GM18507 (cell line): ENCODE data around the gene BCL2L1.
"Not testable (repeated sequence)": the region's sequence is repeated elsewhere in the genome, so short reads cannot be mapped to it uniquely, and the experiment has no call there.

Experiments
- DNase-seq: peaks from one replicate; pipeline ENCODE4 v3.0.0; 2011; ENCODE audit warnings: low read depth; ENCODE audit not compliant: insufficient read length; ENCODE audit errors: extremely low spot score
- FAIRE-seq: peaks from 2 replicates; lab custom pipeline; 2011; peaks lifted over from hg19 to GRCh38; lab: Jason Lieb, UNC

The BCL2L1 gene

GRCh38 chr20:31664696-31665354 is 57.8 kb downstream of the BCL2L1 start:
- no peak for FAIRE-seq
- DNase-seq = no peak

- DNase-seq (no peak), FAIRE-seq (no peak)
Measured at GRCh38 chr20:31663838-31664695, 58.6 kb downstream of the BCL2L1 start.

- DNase-seq (no peak), FAIRE-seq (no peak)
Measured at GRCh38 chr20:31663524-31663837, 59.2 kb downstream of the BCL2L1 start.

GRCh38 chr20:31662372-31662854 is 60.3 kb downstream of the BCL2L1 start:
- DNase-seq (no peak), FAIRE-seq (no peak)

GRCh38 chr20:31661625-31662371 is 60.9 kb downstream of the BCL2L1 start:
- FAIRE-seq = no peak
- DNase-seq = peak; percentile 73

- no peak for FAIRE-seq
- no peak for DNase-seq
Measured at GRCh38 chr20:31654534-31654933, 68.1 kb downstream of the BCL2L1 start.

- DNase-seq (no peak), FAIRE-seq (no peak)
Measured at GRCh38 chr20:31653561-31653960, 69.1 kb downstream of the BCL2L1 start.

- FAIRE-seq = no peak
- DNase-seq = no peak
Measured at GRCh38 chr20:31652917-31653396, 69.7 kb downstream of the BCL2L1 start.

GRCh38 chr20:31648104-31648503 is 74.6 kb downstream of the BCL2L1 start:
- DNase-seq, FAIRE-seq: not testable (repeated sequence)

- no peak for FAIRE-seq
- DNase-seq = no peak
Measured at GRCh38 chr20:31644701-31645100, 78.0 kb downstream of the BCL2L1 start.

- FAIRE-seq = no peak
- DNase-seq = no peak
Measured at GRCh38 chr20:31643522-31643921, 79.1 kb downstream of the BCL2L1 start.

GRCh38 chr20:31642837-31643236 is 79.8 kb downstream of the BCL2L1 start:
- FAIRE-seq (no peak), DNase-seq (no peak)

GRCh38 chr20:31641391-31641790 is 81.3 kb downstream of the BCL2L1 start:
- DNase-seq (no peak), FAIRE-seq (no peak)

- no peak for DNase-seq
- no peak for FAIRE-seq
Measured at GRCh38 chr20:31640259-31640658, 82.4 kb downstream of the BCL2L1 start.

GRCh38 chr20:31638816-31639215 is 83.9 kb downstream of the BCL2L1 start:
- FAIRE-seq = no peak
- DNase-seq = no peak

GRCh38 chr20:31638317-31638716 is 84.4 kb downstream of the BCL2L1 start:
- FAIRE-seq (no peak), DNase-seq (no peak)

GRCh38 chr20:31637660-31638059 is 85.0 kb downstream of the BCL2L1 start, which contains the start of gene COX4I2:
Gene COX4I2, plus strand, starts transcription at chr20:31637912. Its CDS starts 1,106 bp downstream, at chr20:31639018.
- no peak for DNase-seq
- FAIRE-seq = no peak

- FAIRE-seq = no peak
Measured at GRCh38 chr20:31633339-31633914, 89.2 kb downstream of the BCL2L1 start.

GRCh38 chr20:31632548-31633338 is 89.9 kb downstream of the BCL2L1 start:
- DNase-seq = no peak
- no peak for FAIRE-seq

More at GRCh38 chr20:31633339-31633914, 89.2 kb downstream of the BCL2L1 start:
- DNase-seq = no peak
